ENCODE results near the gene PLA2G4A.

PLA2G4A gene

GRCh38 chr1:186948535-186948934 is 119.8 kb downstream of the PLA2G4A start:
- Mint-ChIP-seq H3K36me3 (ENCODE audit: low read depth) (no peaks in the 10 kb centered on the region), H3K9me3 (no peaks in the 10 kb centered on the region), H3K27ac (no peak overlapping the region), H3K27me3 (no peaks in the 10 kb centered on the region), H3K4me1 (ENCODE audit: low read depth) (no peaks in the 10 kb centered on the region), H3K4me3 (no peak overlapping the region)

- H3K27me3 Mint-ChIP-seq = no peaks in the 10 kb centered on the region
- no peaks in the 10 kb centered on the region for H3K36me3 Mint-ChIP-seq (ENCODE audit: low read depth)
- H3K9me3 Mint-ChIP-seq = no peaks in the 10 kb centered on the region
- H3K4me3 Mint-ChIP-seq = no peak overlapping the region
- no peak overlapping the region for H3K27ac Mint-ChIP-seq
- no peaks in the 10 kb centered on the region for H3K4me1 Mint-ChIP-seq (ENCODE audit: low read depth)
These were observed 120.4 kb downstream of the PLA2G4A start for GRCh38 chr1:186949173-186949572.

- H3K4me3 Mint-ChIP-seq = no peak overlapping the region
- H3K36me3 Mint-ChIP-seq (ENCODE audit: low read depth) = no peaks in the 10 kb centered on the region
- H3K9me3 Mint-ChIP-seq = no peaks in the 10 kb centered on the region
- H3K4me1 Mint-ChIP-seq (ENCODE audit: low read depth) = no peaks in the 10 kb centered on the region
- no peak overlapping the region for H3K27ac Mint-ChIP-seq
- no peaks in the 10 kb centered on the region for H3K27me3 Mint-ChIP-seq
These were observed 121.8 kb downstream of the PLA2G4A start for GRCh38 chr1:186950547-186950946.

GRCh38 chr1:186953876-186954275 is 125.1 kb downstream of the PLA2G4A start:
- H3K4me1 Mint-ChIP-seq (ENCODE audit: low read depth) = no peaks in the 10 kb centered on the region
- no peaks in the 10 kb centered on the region for H3K36me3 Mint-ChIP-seq (ENCODE audit: low read depth)
- H3K27ac Mint-ChIP-seq = no peak overlapping the region
- H3K27me3 Mint-ChIP-seq = no peaks in the 10 kb centered on the region
- no peaks in the 10 kb centered on the region for H3K9me3 Mint-ChIP-seq
- no peak overlapping the region for H3K4me3 Mint-ChIP-seq

GRCh38 chr1:186957314-186957713 is 128.6 kb downstream of the PLA2G4A start:
- Mint-ChIP-seq H3K27ac (no peak overlapping the region), H3K36me3 (ENCODE audit: low read depth) (no peaks in the 10 kb centered on the region), H3K4me3 (no peak overlapping the region), H3K27me3 (no peaks in the 10 kb centered on the region), H3K9me3 (no peaks in the 10 kb centered on the region), H3K4me1 (ENCODE audit: low read depth) (no peaks in the 10 kb centered on the region)

- Mint-ChIP-seq H3K27ac (no peak overlapping the region), H3K4me3 (no peak overlapping the region), H3K36me3 (ENCODE audit: low read depth) (no peaks in the 10 kb centered on the region), H3K4me1 (ENCODE audit: low read depth) (no peaks in the 10 kb centered on the region), H3K9me3 (no peaks in the 10 kb centered on the region), H3K27me3 (no peaks in the 10 kb centered on the region)
These were observed 129.8 kb downstream of the PLA2G4A start for GRCh38 chr1:186958520-186958919.

- Mint-ChIP-seq H3K4me3 (no peak overlapping the region), H3K9me3 (no peaks in the 10 kb centered on the region), H3K27me3 (no peaks in the 10 kb centered on the region), H3K4me1 (ENCODE audit: low read depth) (no peaks in the 10 kb centered on the region), H3K36me3 (ENCODE audit: low read depth) (no peaks in the 10 kb centered on the region), H3K27ac (no peak overlapping the region)
These were observed 132.1 kb downstream of the PLA2G4A start for GRCh38 chr1:186960861-186961260.

- peaks cover 6% of the 10 kb centered on the region for H3K27me3 Mint-ChIP-seq
- no peaks in the 10 kb centered on the region for H3K36me3 Mint-ChIP-seq (ENCODE audit: low read depth)
- H3K4me3 Mint-ChIP-seq = no peak overlapping the region
- H3K4me1 Mint-ChIP-seq (ENCODE audit: low read depth) = no peaks in the 10 kb centered on the region
- no peaks in the 10 kb centered on the region for H3K9me3 Mint-ChIP-seq
- H3K27ac Mint-ChIP-seq = no peak overlapping the region
These were observed 137.1 kb downstream of the PLA2G4A start for GRCh38 chr1:186965847-186966246.

- H3K4me3 Mint-ChIP-seq = no peak overlapping the region
- H3K27ac Mint-ChIP-seq = no peak overlapping the region
- H3K36me3 Mint-ChIP-seq (ENCODE audit: low read depth) = no peaks in the 10 kb centered on the region
- H3K4me1 Mint-ChIP-seq (ENCODE audit: low read depth) = no peaks in the 10 kb centered on the region
- no peaks in the 10 kb centered on the region for H3K9me3 Mint-ChIP-seq
- H3K27me3 Mint-ChIP-seq = peaks cover 6% of the 10 kb centered on the region
These were observed 137.7 kb downstream of the PLA2G4A start for GRCh38 chr1:186966456-186966855.

GRCh38 chr1:186967656-186968394 is 139.1 kb downstream of the PLA2G4A start:
- Mint-ChIP-seq H3K4me1 (ENCODE audit: low read depth) (no peaks in the 10 kb centered on the region), H3K27ac (no peak overlapping the region), H3K4me3 (no peak overlapping the region), H3K36me3 (ENCODE audit: low read depth) (no peaks in the 10 kb centered on the region), H3K9me3 (no peaks in the 10 kb centered on the region), H3K27me3 (peaks cover 6% of the 10 kb centered on the region)

- Mint-ChIP-seq H3K4me3 (no peak overlapping the region), H3K27ac (no peak overlapping the region), H3K4me1 (ENCODE audit: low read depth) (peaks cover 6% of the 10 kb centered on the region), H3K27me3 (peaks cover 11% of the 10 kb centered on the region), H3K36me3 (ENCODE audit: low read depth) (no peaks in the 10 kb centered on the region), H3K9me3 (no peaks in the 10 kb centered on the region)
These were observed 146.0 kb downstream of the PLA2G4A start for GRCh38 chr1:186974774-186975181.

- Mint-ChIP-seq H3K4me3 (no peak overlapping the region), H3K27me3 (peaks cover 9% of the 10 kb centered on the region), H3K27ac (no peak overlapping the region), H3K4me1 (ENCODE audit: low read depth) (peaks cover 6% of the 10 kb centered on the region), H3K36me3 (ENCODE audit: low read depth) (no peaks in the 10 kb centered on the region), H3K9me3 (no peaks in the 10 kb centered on the region)
These were observed 146.5 kb downstream of the PLA2G4A start for GRCh38 chr1:186975220-186975619.

- Mint-ChIP-seq H3K9me3 (no peaks in the 10 kb centered on the region), H3K27ac (no peak overlapping the region), H3K4me3 (no peak overlapping the region), H3K36me3 (ENCODE audit: low read depth) (no peaks in the 10 kb centered on the region), H3K4me1 (ENCODE audit: low read depth) (peaks cover 6% of the 10 kb centered on the region), H3K27me3 (peaks cover 8% of the 10 kb centered on the region)
These were observed 148.0 kb downstream of the PLA2G4A start for GRCh38 chr1:186976700-186977099.

- H3K4me1 Mint-ChIP-seq (ENCODE audit: low read depth) = peaks cover 6% of the 10 kb centered on the region
- no peak overlapping the region for H3K4me3 Mint-ChIP-seq
- no peak overlapping the region for H3K27ac Mint-ChIP-seq
These were observed 148.7 kb downstream of the PLA2G4A start for GRCh38 chr1:186977266-186977957.

GRCh38 chr1:186978596-186979556 is 150.1 kb downstream of the PLA2G4A start:
- Mint-ChIP-seq H3K27me3 (peaks cover 8% of the 10 kb centered on the region), H3K4me1 (ENCODE audit: low read depth) (peaks cover 6% of the 10 kb centered on the region), H3K4me3 (no peak overlapping the region), H3K36me3 (ENCODE audit: low read depth) (no peaks in the 10 kb centered on the region), H3K9me3 (no peaks in the 10 kb centered on the region), H3K27ac (no peak overlapping the region)

More at GRCh38 chr1:186977266-186977957, 148.7 kb downstream of the PLA2G4A start:
- Mint-ChIP-seq H3K27me3 (peaks cover 8% of the 10 kb centered on the region), H3K9me3 (no peaks in the 10 kb centered on the region), H3K36me3 (ENCODE audit: low read depth) (no peaks in the 10 kb centered on the region)

Data from stimulated activated naive CD8-positive, alpha-beta T cell treated with anti-CD3 and anti-CD28 coated beads, Interleukin-15, Interleukin-2, amounts not matched to agents 100 ng/mL and 50 ng/mL, for 24 hours (primary cell).